ENCODE measurements around the gene MAPK14. TPM values are rescaled to one million over a fixed set of nuclear protein-coding genes. Genes with fewer than 3 reads are reported as not detected.

The MAPK14 gene
- total RNA-seq, 3 donors from 2014 or later (not counting 1 experiment from before 2014, with no cell fraction given): 68.0 to 106 (median 84.5) TPM

DNA sequence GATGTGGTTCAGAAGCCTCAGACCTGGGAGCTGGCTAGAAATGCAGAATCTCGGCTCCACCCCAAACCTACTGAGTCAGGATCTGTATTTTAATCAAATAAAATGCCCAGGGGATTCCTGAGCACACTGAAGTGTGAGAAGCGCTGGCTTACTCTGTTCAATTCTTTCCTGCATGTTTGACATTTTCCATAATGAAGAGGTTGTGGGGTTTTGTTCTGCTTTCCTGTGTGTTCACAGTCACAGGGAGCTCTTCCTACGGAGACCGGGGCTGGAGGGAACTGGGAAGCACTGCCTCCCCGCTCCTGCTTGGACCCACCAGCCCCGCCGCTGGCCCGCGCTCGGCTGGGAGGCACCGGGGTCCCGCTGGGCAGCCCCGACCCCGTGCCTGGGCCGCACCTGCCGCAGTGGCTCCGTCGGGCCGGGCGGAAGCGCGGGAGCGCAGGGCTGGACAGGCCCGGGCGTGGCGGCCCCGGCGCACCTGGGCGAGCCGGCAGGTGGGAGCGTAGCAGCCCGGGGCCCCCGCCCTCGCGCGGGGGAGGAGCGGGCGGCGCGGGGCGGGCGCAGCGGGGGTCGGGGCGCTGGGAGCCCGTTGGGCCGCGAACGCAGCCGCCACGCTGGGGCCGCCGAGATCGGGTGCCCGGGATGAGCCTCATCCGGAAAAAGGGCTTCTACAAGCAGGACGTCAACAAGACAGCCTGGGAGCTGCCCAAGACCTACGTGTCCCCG, 102.5 kb downstream of the MAPK14 start, which contains the start of gene MAPK13:
Gene MAPK13, plus strand, starts transcription at position 573 of the 726 bp plus-strand sequence. Its CDS starts 70 bp downstream, at position 643.
- ATAC-seq (peak in 1 of 3 donors; percentile 30), DNase-seq (peak in 1 of 2 donors; percentile 48)
- H3K4me3 Mint-ChIP-seq: peak within 1 kb of the TSS; percentile 87
- Histone ChIP-seq H3K27ac (ENCODE audit: low read length) (peak within 1 kb of the TSS; percentile 90), H3K36me3 (ENCODE audit: control insufficient read depth, insufficient read depth, low read length) (peaks cover under 1% of the 10 kb centered on the region), H3K4me1 (ENCODE audit: control insufficient read depth, insufficient read depth, low read length) (peaks cover 64% of the 10 kb centered on the region), H3K9me3 (ENCODE audit: control insufficient read depth, insufficient read depth, low read length) (no peaks in the 10 kb centered on the region), H3K27me3 (ENCODE audit: control insufficient read depth, insufficient read depth, low read length) (no peaks in the 10 kb centered on the region), H3K4me3 (ENCODE audit: low read length) (peak within 1 kb of the TSS; percentile 61)
- TF ChIP-seq CTCF (IDR thresholded peaks at IDR 0.05): no peak
- H3K4me1 Mint-ChIP-seq: peaks cover 46 to 83% of the 10 kb centered on the region in 2 donors
- no peaks in the 10 kb centered on the region for H3K9me3 Mint-ChIP-seq
- no peaks in the 10 kb centered on the region for H3K36me3 Mint-ChIP-seq
- H3K27ac Mint-ChIP-seq: peak within 1 kb of the TSS; percentile 85 to 93
- H3K27me3 Mint-ChIP-seq (ENCODE audit: low read depth in 2 of 2): no peaks in the 10 kb centered on the region
- 3% methylated on average over 59 of the region's 59 CpGs for WGBS (ENCODE audit: insufficient coverage)
- intact Hi-C loops (cut with micrococcal nuclease): loop anchor here (1.0 to 2.0 kb wide), 2 partner anchors 35 to 103 kb away; partner anchors contain the start of gene MAPK14

DNA sequence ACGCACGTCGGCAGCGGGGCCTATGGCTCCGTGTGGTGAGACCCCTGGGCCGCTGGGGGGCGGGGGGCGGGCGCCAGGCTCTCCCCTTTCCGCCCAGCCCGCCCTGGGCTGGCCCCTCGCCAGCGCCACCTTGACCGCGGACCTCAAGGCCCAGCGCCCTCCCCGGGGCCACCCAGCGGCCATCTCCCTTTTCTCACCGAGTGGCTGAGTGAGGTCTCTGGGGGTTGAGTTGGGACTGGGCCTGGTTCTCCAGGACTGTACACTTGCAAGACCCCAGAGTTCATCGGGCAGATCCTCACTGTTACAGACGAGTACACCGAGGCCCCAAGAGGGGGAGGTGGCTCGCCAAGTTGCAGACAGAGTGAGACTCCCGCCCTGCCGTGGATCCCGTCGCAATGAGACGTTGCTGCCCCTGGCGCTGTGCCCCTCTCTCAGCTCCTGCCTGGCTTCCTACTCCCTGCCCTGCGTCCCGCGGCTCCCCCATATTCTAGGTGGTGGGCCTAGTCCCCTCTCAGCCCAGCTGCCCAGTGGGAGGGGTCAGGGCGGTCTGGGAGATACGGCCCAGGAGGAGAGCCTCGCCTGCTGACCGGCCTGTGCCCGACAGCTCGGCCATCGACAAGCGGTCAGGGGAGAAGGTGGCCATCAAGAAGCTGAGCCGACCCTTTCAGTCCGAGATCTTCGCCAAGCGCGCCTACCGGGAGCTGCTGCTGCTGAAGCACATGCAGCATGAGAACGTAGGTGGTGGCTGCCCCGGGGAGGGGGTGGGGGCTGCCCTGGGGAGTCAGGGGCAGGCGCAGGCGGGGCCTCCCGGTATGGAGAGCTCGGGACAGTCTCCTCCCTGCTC, 103.3 kb downstream of the MAPK14 start:
- Mint-ChIP-seq H3K4me3 (peak overlapping the region; percentile 85), H3K9me3 (no peaks in the 10 kb centered on the region), H3K27ac (peak overlapping the region; percentile 85 to 93), H3K36me3 (no peaks in the 10 kb centered on the region), H3K27me3 (ENCODE audit: low read depth in 2 of 2) (no peaks in the 10 kb centered on the region), H3K4me1 (peaks cover 44 to 80% of the 10 kb centered on the region in 2 donors)
- ATAC-seq (peak; percentile 54 to 69 (median 59)), DNase-seq (peak; percentile 71 to 73)
- intact Hi-C loops (cut with micrococcal nuclease): loop anchor here (1.0 to 2.0 kb wide), 2 partner anchors 36 to 104 kb away; partner anchors contain the start of gene MAPK14
- Histone ChIP-seq H3K9me3 (ENCODE audit: control insufficient read depth, insufficient read depth, low read length) (no peaks in the 10 kb centered on the region), H3K4me1 (ENCODE audit: control insufficient read depth, insufficient read depth, low read length) (peaks cover 64% of the 10 kb centered on the region), H3K27me3 (ENCODE audit: control insufficient read depth, insufficient read depth, low read length) (no peaks in the 10 kb centered on the region), H3K27ac (ENCODE audit: low read length) (peak overlapping the region; percentile 90), H3K4me3 (ENCODE audit: low read length) (peak overlapping the region; percentile 61), H3K36me3 (ENCODE audit: control insufficient read depth, insufficient read depth, low read length) (peaks cover 7% of the 10 kb centered on the region)
- 6% methylated on average over 52 of the region's 52 CpGs for WGBS (ENCODE audit: insufficient coverage)
- TF ChIP-seq CTCF (IDR thresholded peaks at IDR 0.05): no peak

- H3K27ac Mint-ChIP-seq: peak overlapping the region; percentile 85 to 93
- H3K4me3 Mint-ChIP-seq: peak overlapping the region; percentile 85
- DNase-seq (peak in 1 of 2 donors; percentile 74), ATAC-seq (peak; percentile 69 to 73 (median 70))
- peaks cover 15% of the 10 kb centered on the region for H3K36me3 ChIP-seq (ENCODE audit: control insufficient read depth, insufficient read depth, low read length)
- H3K27me3 ChIP-seq (ENCODE audit: control insufficient read depth, insufficient read depth, low read length): no peaks in the 10 kb centered on the region
- WGBS (ENCODE audit: insufficient coverage): 2% methylated on average over 8 of the region's 8 CpGs
- peak overlapping the region; percentile 90 for H3K27ac ChIP-seq (ENCODE audit: low read length)
- TF ChIP-seq CTCF (IDR thresholded peaks at IDR 0.05): no peak
- peaks cover 56% of the 10 kb centered on the region for H3K4me1 ChIP-seq (ENCODE audit: control insufficient read depth, insufficient read depth, low read length)
- peaks cover 36 to 72% of the 10 kb centered on the region in 2 donors for H3K4me1 Mint-ChIP-seq
- no peaks in the 10 kb centered on the region for H3K27me3 Mint-ChIP-seq (ENCODE audit: low read depth in 2 of 2)
- peak overlapping the region; percentile 61 for H3K4me3 ChIP-seq (ENCODE audit: low read length)
- intact Hi-C loops (cut with micrococcal nuclease): loop anchor here (2.0 kb wide), 1 partner anchor 37 kb away; no protein-coding TSS in a partner anchor
- H3K9me3 ChIP-seq (ENCODE audit: control insufficient read depth, insufficient read depth, low read length): no peaks in the 10 kb centered on the region
- H3K9me3 Mint-ChIP-seq: no peaks in the 10 kb centered on the region
- H3K36me3 Mint-ChIP-seq: no peaks in the 10 kb centered on the region
Measured at GRCh38 chr6:36131511-36132245, 104.1 kb downstream of the MAPK14 start.

Measured in natural killer cell (primary cell).